HG02973 (cell line): ENCODE results near the gene HSPB6.
"Not testable (repeated sequence)": the region's sequence is repeated elsewhere in the genome, so short reads cannot be mapped to it uniquely, and the experiment has no call there.

Experiments used
- ATAC-seq: cut with Tn5 transposase; IDR thresholded peaks from one replicate; pipeline ENCODE4 v1.9.1; 2021; ENCODE audit warnings: moderate library complexity; ENCODE audit not compliant: unreplicated experiment

HSPB6 gene, protein sequence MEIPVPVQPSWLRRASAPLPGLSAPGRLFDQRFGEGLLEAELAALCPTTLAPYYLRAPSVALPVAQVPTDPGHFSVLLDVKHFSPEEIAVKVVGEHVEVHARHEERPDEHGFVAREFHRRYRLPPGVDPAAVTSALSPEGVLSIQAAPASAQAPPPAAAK

DNA sequence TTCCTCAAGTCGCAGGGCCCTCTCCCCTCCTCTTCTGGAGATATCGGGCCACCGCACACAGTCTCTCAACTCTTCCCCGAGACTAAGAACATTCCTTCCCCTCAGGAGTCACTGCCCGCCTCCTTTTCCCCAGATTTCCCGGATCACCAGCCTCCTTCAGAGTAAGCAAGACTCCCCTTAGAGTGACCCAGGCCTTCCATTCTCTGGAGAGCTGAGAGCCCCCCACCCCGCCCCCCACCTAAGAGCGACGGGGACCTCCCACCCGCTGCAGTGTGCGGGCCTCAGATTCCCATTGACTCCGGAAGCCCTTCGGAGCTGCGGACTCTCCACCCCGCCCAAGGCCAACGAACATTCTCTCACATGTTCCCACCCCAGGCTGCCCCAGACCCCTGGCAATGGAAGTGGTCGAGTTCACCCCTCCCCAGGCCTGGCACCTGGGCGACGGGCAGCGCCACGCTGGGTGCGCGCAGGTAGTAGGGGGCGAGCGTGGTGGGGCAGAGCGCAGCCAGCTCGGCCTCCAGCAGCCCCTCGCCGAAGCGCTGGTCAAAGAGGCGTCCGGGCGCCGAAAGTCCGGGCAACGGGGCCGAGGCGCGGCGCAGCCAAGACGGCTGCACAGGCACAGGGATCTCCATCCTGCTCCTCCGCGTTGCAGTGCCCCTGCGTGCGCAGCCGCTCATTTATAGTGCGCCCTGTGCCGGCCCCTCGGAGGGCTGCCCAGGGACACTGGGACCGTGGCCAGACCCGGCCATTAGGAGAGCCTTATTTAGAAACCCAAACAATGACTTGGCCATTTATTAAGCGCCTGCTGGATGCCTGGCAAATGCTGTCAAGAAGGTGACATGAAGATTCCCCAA, at the start of gene HSPB6:
Gene HSPB6 (minus strand): TSS at position 653 of the 854 bp plus-strand sequence. CDS start 21 bp downstream, at position 632.
- ATAC-seq: no peak

DNA sequence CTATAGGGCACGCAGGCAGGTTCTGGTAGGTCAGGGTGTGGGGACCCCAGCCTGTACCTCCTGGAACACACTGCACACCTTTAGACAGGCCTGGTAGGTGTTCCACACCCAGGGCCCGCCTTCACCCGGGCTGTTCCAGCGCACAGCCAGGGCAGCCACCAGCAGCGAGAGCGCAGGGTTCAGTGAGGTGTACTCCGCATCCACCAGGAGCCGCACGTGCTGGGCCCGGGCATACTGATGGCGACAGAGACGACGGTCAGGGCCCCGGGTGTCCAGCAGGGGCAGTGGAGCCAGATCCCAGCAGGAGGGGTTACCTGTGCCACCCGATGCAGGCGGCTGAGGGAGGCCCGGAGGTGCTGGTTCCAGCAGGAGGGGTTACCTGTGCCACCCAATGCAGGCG, 49.8 kb upstream of the HSPB6 start:
- ATAC-seq: no peak

DNA sequence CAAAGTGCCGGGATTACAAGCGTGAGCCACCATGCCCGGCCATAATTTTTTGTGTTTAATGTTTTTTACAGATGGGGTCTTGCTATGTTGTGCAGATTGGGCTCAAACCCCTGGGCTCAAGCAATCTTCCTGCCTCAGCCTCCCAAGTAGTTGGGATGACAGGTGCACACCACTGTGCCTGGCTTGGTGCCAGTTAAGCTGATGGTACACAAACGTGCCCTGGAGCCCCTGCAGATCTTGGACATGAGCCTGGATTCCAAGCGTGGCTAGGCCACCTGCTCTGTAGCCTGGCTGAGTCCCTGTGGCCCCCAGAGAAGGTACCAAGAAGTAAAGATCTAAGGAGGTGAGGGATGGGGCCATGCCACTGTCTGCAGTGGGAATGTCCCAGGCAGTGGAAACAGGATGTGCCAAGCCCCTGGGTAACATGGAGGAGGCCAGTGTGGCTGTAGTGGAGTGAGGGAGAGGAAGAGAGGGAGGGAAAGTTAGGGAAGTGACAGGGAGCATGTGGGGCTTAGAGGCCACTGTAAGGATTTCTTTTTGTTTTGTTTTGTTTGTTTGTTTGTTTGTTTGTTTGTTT, 48.8 kb upstream of the HSPB6 start:
- ATAC-seq: no peak

DNA sequence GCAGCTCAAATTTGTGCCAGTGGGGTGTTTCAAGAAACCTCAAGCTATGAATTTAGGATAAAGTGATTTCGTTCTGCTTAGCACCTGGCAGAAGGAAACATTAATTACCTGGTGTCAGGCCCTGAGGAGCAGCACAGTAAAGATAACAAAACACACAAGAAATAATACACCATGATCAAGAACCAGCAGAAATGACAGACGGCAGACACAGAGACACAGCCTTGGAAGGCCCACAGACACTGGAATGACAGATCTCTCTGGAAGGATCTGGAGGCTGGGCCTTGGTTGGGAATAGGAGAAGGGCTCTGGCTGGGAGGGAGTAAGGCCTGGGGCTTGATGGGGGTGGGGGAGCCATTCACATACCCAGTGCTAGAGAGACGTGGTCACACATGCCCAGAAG, 45.0 kb upstream of the HSPB6 start:
- ATAC-seq: no peak

DNA sequence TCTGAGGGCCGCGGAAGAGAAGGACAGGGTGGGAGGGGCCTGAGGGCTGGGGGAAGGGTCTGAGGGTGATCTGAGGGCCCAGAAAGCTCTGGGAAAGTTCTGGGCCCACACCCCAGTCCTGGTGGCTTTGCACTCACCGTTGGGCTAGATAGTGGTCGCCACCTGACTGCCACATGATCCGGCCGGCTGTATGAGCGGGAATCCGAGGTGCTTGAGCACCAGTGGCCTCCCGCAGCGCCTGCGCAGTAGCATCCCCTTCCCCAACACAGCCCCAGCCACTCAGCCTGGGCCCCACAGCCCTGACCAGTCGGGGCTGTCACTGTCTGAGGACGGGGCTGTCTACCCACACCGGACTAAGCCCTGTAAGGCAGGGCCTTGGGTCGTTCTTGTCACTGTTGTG, 40.8 kb upstream of the HSPB6 start:
- no peak for ATAC-seq

DNA sequence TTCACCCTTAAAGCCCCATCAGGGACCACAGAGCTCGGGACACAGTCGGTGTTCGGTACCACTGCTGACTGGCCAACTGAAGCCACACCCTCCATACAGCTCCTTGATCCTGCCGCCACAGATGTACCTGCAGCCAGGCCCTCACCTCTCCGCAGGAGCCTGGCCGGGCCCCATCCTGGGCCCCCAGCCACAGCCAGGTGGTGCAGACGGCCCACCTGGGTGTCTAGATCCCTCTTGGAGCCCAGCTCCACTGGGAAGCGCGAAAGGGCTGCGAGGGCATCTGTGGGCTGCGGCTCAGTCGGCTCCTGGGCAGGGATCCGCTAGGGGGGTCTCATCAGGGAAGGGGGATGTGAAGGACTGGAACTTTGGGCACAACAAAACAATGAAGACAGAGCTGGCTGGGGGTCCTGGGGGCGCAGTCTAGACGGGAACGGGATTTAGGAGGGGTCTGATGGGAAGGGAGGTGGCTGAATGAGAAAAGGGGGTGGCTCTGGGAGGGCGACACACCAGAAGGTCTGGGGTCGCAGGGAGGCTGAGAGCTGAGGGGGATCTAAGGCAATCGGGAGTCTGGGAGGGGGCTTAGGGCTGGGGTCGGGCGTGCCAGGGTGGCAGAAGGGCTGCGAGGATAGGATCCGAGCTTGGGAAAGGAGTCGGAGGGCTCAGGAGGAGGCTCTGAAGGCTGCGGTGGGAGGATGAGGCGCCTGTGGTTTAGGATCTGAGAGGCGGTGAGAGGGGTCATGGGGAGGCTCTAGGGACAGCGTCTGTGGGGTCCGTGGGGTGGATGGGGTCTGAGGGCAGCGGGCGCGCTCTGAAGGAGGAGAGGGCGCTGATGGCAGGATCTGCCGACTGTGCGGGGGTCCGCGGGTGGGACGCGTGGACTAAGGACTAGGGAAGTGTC, 40.1 kb upstream of the HSPB6 start:
- no peak for ATAC-seq

DNA sequence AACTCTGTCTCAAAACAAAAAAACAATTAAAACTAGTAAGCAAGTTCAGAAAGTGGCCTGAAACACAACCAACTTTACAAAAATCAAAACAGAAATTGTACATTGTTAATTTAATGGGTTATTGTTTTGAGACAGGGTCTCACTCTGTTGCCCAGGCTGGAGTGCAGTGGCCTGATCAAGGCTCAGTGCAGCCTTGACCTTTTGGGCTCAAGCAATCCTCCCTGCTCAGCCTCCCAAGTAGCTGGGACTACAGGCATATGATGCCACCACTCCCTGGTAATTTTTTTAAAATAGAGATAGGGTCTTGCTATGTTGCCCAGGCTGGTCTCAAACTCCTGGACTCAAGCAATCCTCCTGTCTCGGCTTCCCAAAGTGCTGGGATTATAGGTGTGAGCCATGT, 38.7 kb upstream of the HSPB6 start:
- not testable (repeated sequence) for ATAC-seq

DNA sequence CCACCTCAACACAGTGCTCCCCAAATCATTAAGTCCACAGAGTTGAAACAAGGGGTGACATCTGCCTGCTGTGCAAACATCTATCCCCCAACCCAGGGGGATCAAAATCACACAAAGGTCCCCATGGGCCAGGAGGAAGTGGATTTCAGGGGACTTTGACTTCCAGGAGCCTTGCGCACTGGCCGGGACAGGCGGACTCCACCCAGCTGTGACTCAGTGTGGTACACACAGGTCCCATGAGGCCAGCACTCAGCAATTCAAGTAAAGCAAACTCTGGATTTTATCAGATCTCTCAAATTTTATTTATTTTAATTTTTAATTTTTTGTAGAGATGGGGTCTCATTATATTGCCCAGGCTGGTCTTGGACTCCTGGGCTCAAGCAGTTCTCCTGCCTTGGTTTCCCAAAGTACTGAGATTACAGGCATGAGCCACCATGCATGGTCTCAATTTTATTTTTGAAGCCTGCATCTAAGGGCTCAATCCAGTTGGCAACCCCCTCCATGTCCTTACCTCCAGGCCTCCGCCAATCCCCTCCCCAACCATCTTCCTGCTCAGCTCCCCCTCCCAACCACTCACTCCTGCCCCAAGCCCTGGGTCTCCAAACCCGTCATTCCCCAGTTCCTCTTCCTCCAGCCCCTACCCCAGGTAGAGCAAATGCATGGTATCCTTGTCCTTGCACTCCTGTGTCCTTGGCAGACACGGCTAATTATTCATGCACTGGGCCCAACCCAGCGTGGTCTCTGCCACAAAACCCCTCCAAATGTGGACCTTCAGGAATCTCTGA, 36.7 kb upstream of the HSPB6 start:
- ATAC-seq: no peak

DNA sequence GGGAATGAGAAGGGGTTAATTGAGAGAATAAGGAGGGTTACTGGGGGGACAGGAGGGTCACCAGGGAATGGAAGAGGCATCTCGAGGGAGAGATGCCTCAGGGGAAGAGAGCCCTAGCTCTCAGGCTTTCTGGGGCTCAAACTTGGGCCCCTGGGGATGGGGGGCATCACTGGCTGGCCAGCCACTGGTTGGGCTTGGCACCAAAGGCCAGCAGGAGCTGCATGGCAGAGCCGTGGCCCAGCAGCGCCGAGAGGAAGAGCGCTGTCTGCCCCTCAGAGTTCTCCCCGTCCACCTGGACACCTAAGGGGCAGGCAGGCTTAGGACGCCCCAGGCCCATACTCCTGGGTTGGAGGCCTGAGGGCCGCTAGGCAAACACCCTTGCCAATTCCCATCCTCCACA, 36.1 kb upstream of the HSPB6 start:
- ATAC-seq: no peak

DNA sequence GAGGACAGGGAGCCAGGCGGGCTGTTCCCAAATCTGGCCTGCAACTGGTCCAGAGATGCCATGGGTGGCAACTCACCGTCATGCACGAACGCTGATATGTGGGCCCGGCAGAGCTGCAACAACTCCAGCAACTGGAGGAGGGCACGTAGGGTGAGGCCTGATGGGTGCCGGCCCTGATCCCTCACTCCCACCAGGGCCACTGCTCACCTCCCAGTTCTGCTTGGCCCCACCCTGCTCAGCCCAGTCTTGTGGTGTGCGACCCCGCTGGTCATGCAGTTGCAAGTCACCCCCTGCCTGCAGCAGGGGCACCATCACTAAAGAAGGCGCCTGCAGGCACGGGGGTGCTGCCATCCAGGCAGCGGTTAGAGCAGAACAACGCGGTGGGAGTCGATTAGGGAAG, 35.5 kb upstream of the HSPB6 start:
- ATAC-seq: no peak

DNA sequence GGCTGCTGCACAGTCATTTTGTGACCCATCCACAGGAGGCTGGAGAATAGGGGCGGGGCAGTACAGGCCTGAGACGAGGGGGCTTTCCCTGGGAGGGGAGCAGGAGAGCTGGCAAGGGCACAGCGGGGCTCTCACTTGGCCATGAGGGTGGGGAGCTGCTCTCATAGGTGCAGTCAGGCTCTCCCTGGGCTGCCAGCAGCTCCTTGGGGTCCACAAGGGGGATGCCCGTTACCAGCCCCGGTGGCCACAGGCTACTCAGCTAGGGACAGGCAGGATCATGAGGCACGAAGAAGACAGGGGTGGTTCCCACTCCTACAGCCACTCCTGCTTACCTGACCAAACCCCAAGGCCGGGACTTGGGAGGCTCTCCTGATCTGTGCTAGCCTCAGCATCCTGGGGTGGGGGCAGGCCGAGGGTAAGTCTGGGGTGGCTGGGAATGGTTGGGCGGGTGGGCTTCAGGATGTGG, 35.0 kb upstream of the HSPB6 start:
- ATAC-seq: no peak

DNA sequence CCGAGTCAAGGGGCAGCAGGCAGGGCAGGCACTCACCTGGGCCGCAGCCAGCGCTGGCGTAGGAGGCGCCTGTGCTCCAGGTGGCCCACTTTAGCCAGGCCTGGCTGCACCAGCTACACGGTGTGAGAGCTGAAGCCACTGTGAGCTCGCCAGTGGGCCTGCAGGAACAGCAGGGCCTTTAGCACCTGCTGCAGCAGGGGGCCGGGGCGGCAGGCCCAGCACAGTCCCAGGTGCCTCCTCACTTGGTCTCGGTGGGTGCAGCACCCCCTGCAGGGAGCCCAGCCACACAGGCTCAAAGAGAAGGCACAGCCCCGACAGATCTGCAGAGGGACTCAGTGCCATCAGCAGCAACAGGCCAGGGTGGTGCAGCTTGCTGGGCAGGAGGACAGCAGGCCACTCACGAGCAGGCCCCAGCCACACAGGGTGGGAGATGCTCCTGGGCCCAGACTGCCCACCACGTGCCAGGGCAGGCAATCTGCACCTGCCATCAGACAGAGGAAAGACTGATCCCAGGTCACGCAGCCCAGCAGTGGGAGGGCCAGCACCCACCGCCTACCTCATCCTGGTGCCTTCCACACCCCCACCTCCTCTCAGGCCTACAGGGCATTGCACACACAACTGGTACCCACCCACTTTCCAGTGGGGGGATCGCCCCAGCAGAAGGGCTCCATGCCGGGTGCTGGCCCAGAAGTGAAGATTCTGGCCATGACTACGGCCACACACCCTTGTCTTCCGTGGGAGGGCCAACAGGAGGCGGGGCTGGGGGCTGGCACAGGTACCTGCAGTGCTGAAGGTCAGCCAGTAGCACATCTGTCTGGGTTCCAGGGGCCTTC, 34.4 kb upstream of the HSPB6 start:
- ATAC-seq: no peak

DNA sequence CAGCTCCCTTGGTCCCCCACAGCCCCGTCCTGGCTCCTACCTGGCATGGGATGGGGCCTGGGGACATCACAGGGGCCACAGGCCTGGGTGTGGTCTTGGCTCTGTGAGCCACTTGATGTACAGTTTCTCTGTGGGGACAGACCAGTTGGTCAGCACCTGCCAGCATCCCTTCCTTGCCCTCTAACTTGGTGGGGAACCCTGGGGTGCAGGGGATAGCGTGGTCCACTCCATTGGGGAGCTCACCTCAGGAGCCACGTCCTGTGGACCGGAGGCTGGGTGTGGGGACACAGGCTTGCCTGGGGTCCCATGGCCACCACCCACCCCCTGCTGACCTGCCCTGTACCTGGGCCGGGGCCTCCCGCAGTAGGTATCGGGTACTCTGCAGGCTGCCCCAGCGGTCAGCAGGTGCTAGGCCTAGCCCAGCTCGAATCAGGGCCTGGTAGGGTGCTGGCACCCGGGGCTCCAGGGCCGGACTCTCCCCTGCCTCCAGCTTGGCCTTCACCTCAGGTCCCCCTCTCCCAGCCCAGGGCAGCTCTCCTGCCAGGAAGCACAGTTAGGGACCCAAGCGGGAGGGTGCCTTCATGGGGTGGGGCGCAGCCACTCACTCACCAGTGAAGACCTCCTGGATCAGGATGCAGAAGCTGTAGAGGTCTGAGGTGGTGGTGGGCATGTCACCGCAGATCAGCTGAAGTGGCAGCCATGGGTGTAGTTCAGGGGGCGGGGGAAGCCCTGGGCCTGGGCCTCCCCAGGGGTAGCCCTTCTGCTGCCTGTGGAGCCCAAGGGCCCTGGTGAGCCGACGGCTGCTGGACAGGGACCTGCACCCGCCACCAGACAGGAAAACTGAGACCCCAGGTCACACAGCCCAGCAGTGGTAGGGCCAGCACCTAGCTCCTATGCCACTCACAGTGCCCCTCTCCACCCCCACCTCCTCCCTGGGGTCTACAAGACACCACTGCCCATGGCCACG, 33.4 kb upstream of the HSPB6 start:
- no peak for ATAC-seq

DNA sequence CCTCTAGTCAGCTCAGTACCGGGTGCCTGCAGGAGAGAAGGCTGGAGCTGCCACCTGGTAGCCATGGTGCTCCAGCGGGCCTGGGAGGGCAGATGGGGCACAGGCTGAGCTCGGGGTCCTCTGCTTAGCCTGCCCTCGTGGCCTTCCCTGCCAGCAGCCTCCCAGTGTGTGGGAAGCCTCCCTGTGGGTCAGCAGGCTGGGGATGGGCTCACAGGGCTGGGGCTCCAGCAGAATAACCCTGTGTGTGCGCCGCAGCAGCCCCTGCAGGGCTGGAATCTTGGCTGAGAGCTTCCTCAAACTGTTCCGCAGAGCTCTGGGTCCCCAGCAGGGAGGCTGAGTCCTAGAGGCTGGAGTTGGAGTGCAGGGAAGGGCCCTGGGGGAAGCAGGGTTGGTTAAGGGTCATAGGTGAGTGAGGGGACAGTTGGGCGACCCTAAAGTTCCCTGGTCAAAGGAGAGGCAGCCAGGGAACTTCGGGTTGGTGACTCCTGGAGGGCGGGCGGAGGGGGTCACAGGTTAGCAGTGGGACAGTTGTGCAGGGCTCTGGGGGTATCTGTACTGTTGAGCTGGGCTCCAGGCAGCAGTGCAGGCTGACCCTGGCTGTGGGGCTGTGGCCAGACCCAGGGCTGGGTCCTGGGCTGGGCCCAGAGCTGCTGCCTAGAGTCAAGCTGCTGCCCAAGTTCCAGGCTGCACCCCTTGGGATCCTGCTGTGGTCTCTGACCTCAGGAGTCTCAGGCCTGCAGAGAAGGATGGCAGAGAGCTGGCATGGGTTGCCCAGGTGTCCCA, 32.6 kb upstream of the HSPB6 start:
- ATAC-seq: no peak

DNA sequence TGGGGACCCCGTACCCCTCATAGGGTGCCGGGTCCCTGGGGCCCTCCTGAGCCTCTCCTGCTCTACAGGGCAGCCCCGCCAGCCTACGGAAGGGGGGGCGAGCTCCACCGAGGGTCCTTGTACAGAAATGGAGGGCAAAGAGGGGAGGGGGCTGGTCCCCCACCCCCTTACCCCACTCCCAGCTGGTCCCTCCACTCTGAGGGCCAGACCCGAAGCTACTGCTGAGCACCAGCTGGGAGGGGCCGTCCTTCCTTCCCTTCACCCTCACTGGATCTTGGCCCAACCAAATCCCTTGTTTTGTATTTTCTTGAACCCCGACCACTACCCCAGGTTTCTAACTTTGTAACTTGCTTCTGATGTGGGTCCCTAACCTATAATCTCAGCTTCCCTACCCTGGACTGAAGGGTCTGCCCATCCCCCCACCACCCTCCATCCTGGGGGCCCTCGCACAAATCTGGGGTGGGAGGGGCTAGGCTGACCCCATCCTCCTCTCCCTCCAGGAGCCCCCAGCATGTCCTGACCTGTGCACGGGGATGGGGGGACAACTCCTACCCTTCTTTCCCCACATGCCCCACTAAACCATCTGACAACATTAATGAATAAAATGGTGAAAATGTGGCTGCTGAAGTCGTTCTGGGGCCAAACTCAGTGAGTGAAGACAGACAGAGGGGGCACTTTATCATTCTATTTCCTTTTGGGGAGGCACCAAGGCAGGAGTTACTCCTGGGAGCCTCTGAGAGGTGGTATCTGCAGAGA, 31.6 kb upstream of the HSPB6 start:
- ATAC-seq: no peak

DNA sequence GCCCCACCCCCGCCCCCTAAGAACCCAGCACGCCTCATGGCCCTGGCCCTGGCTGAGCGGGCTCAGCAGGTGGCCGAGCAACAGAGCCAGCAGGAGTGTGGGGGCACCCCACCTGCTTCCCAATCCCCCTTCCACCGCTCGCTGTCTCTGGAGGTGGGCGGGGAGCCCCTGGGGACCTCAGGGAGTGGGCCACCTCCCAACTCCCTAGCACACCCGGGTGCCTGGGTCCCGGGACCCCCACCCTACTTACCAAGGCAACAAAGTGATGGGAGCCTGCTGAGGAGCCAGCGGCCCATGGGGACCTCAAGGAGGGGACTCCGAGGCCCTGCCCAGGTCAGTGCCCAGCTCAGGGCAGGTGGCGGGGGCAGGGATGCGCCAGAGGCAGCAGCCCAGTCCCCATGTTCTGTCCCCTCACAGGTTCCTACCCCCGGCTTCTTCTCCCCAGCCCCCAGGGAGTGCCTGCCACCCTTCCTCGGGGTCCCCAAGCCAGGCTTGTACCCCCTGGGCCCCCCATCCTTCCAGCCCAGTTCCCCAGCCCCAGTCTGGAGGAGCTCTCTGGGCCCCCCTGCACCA, 30.5 kb upstream of the HSPB6 start:
- no peak for ATAC-seq
